Stomach (tissue), 9 donors: ENCODE data around the gene ERN1. TPM values are rescaled to one million over a fixed set of nuclear protein-coding genes. Genes with fewer than 3 reads are reported as not detected.

ENCODE experiments used
- DNase-seq, 2 donors: peaks; one replicate each; pipeline versions ENCODE4 v3.0.0 to v3.0.0-alpha.2; 2013 to 2019
- H3K27ac ChIP-seq, 5 donors: fragments of 200-600 bp in 4 of 5; sonication (generic) in 4 of 5; one replicate each; pipeline ENCODE4 v1.5.1; 2013 to 2019; ENCODE audit warnings: mild to moderate bottlenecking in 1 of 5, moderate library complexity in 1 of 5
- H3K27me3 ChIP-seq, 3 donors: fragments of 200-600 bp; sonication (generic); one replicate each; pipeline ENCODE4 v1.5.1; 2017 to 2019; ENCODE audit warnings: mixed run types in 1 of 3
- H3K36me3 ChIP-seq, 4 donors: fragments of 200-600 bp; sonication (generic); 1 replicate in 3 of 4; 2 replicates in 1 of 4; pipeline ENCODE4 v1.5.1; 2016 to 2019
- H3K4me1 ChIP-seq, 4 donors: fragments of 200-600 bp; sonication (generic); one replicate each; pipeline ENCODE4 v1.5.1; 2016 to 2019
- H3K4me3 ChIP-seq, 4 donors: fragments of 200-600 bp; sonication (generic) in 3 of 4; one replicate each; pipeline ENCODE4 v1.5.1; 2016 to 2019; ENCODE audit warnings: mild to moderate bottlenecking in 1 of 4
- H3K9me3 ChIP-seq, 4 donors: fragments of 200-600 bp; sonication (generic); one replicate each; pipeline ENCODE4 v1.5.1; 2016 to 2019
- CTCF ChIP-seq, 7 experiments: fragments of 450-650 bp in 4 of 7; fragments of 200-600 bp in 3 of 7; sonication (generic) in 3 of 7; IDR thresholded peaks; one replicate each; pipeline ENCODE4 v1.5.1; 2016 to 2019; ENCODE audit warnings: antibody characterized with exemption in 7 of 7, control low read depth in 2 of 7, mild to moderate bottlenecking in 1 of 7
- EP300 ChIP-seq: sonication (generic); formaldehyde crosslinking; IDR thresholded peaks from one replicate; pipeline ENCODE4 v1.6.1; 2017; ENCODE audit warnings: antibody characterized with exemption
- POLR2A ChIP-seq, 4 donors: fragments of 450-650 bp; IDR thresholded peaks; one replicate each; pipeline ENCODE4 v1.6.1; 2016; ENCODE audit warnings: antibody characterized with exemption in 4 of 4, control low read depth in 2 of 4, mild to moderate bottlenecking in 1 of 4, moderate library complexity in 1 of 4
- POLR2AphosphoS5 ChIP-seq, 3 donors: sonication (generic); formaldehyde crosslinking; IDR thresholded peaks; one replicate each; pipeline ENCODE4 v1.6.1; 2016; ENCODE audit warnings: antibody characterized with exemption in 3 of 3
- whole genome bisulfite sequencing, 5 donors: extraction: QIAGEN DNeasy Blood & Tissue Kit in 3 of 5; methylation state at CpG; one replicate each; pipeline versions ENCODE4 v1.1.5 to v1.1.7; 2013 to 2018; 5-methylcytosine and 5-hydroxymethylcytosine counted together
- intact Hi-C: fragments of 100-400 bp; cut with DNase I; formaldehyde crosslinking; loops from one replicate; pipeline ENCODE4 v1.15.1; 2023; ENCODE audit warnings: low total_unique reads
- polyA plus RNA-seq, 3 donors: library from polyadenylated mRNA; stranded (reverse); fragments of 200-250 nt; gene quantifications; one replicate each; pipeline ENCODE4 v1.2.3, GENCODE V29; 2013
- total RNA-seq, 5 donors: library from RNA; depleted of rRNA; stranded (reverse); fragments of >200 nt; gene quantifications; one replicate each; pipeline versions ENCODE4 v1.1.0 to v1.2.3, GENCODE V29; 2014 to 2016
- donor health status: healthy with polysubstance abuse.
- donor health status: Bipolar disorder and iron deficiency.
- donor health status: healthy.

ERN1 gene
- total and polyA plus RNA-seq, 8 donors, result 4.1 to 76.4 (median 28.0) TPM

GRCh38 chr17:64091571-64091970, 38.4 kb downstream of the ERN1 start:
- Histone ChIP-seq H3K27me3 (no peaks in the 10 kb centered on the region), H3K4me3 (no peak overlapping the region)
- WGBS, 5 donors, result 90 to 98% (median 91%) methylated on average over 6 of the region's 6 CpGs

GRCh38 chr17:64091116-64091515, 38.8 kb downstream of the ERN1 start:
- no peaks in the 10 kb centered on the region for H3K9me3 ChIP-seq
- H3K27ac ChIP-seq, result peak overlapping the region in 3 of 5 donors; percentile 0 to 72 (median 42)
- TF ChIP-seq POLR2AphosphoS5 (IDR thresholded peaks at IDR 0.05) (no peak), EP300 (no peak), POLR2A (IDR thresholded peaks at IDR 0.05) (no peak), CTCF (IDR thresholded peaks at IDR 0.05) (no peak)
- no peaks in the 10 kb centered on the region for H3K27me3 ChIP-seq
- intact Hi-C loops, result no loop called here
- WGBS, 5 donors, result 74 to 84% (median 79%) methylated on average over 3 of the region's 3 CpGs
- no peak overlapping the region for H3K4me3 ChIP-seq
- no peak for DNase-seq
- peaks cover 0 to 21% (median 9%) of the 10 kb centered on the region in 4 donors for H3K36me3 ChIP-seq
- H3K4me1 ChIP-seq, result peaks cover 28 to 82% (median 63%) of the 10 kb centered on the region in 4 donors

More at GRCh38 chr17:64091571-64091970, 38.4 kb downstream of the ERN1 start:
- Histone ChIP-seq H3K4me1 (peaks cover 27 to 80% (median 64%) of the 10 kb centered on the region in 4 donors), H3K36me3 (peaks cover 2 to 26% (median 13%) of the 10 kb centered on the region in 4 donors), H3K27ac (peak overlapping the region in 2 of 5 donors; percentile 42 to 72), H3K9me3 (no peaks in the 10 kb centered on the region)
- TF ChIP-seq POLR2A (IDR thresholded peaks at IDR 0.05), result no peak
- no peak for TF ChIP-seq EP300
- TF ChIP-seq CTCF (IDR thresholded peaks at IDR 0.05), result no peak
- TF ChIP-seq POLR2AphosphoS5 (IDR thresholded peaks at IDR 0.05), result no peak
- intact Hi-C loops, result no loop called here
- DNase-seq, result no peak

- 39 to 66% (median 39%) methylated on average over 5 of the region's 5 CpGs for WGBS, 5 donors
These were observed 39.8 kb downstream of the ERN1 start for GRCh38 chr17:64090144-64090543.

GRCh38 chr17:64087252-64088005, 42.5 kb downstream of the ERN1 start:
- intact Hi-C loops, result no loop called here
- TF ChIP-seq CTCF (IDR thresholded peaks at IDR 0.05) (no peak), EP300 (no peak), POLR2AphosphoS5 (IDR thresholded peaks at IDR 0.05) (no peak), POLR2A (IDR thresholded peaks at IDR 0.05) (no peak)
- Histone ChIP-seq H3K4me1 (peaks cover 56 to 89% (median 68%) of the 10 kb centered on the region in 4 donors), H3K27me3 (no peaks in the 10 kb centered on the region), H3K9me3 (no peaks in the 10 kb centered on the region), H3K27ac (peak overlapping the region in 3 of 5 donors; percentile 13 to 66 (median 49)), H3K4me3 (no peak overlapping the region), H3K36me3 (peaks cover 0 to 11% (median 5%) of the 10 kb centered on the region in 4 donors)
- 78 to 86% (median 80%) methylated on average over 4 of the region's 4 CpGs for WGBS, 5 donors
- peak in 1 of 2 donors; percentile 41 for DNase-seq

More at GRCh38 chr17:64090144-64090543, 39.8 kb downstream of the ERN1 start:
- Histone ChIP-seq H3K4me1 (peaks cover 32 to 83% (median 66%) of the 10 kb centered on the region in 4 donors), H3K9me3 (no peaks in the 10 kb centered on the region), H3K27ac (no peak overlapping the region), H3K36me3 (peaks cover 0 to 12% (median 5%) of the 10 kb centered on the region in 4 donors), H3K27me3 (no peaks in the 10 kb centered on the region), H3K4me3 (no peak overlapping the region)
- no peak for TF ChIP-seq EP300
- TF ChIP-seq POLR2A (IDR thresholded peaks at IDR 0.05), result no peak
- no peak for TF ChIP-seq CTCF (IDR thresholded peaks at IDR 0.05)
- no peak for TF ChIP-seq POLR2AphosphoS5 (IDR thresholded peaks at IDR 0.05)
- intact Hi-C loops, result no loop called here
- no peak for DNase-seq
